ENCODE measurements around the gene KLF2.

KLF2 gene

GRCh38 chr19:16309643-16310042, 15.0 kb upstream of the KLF2 start:
- no peak for DNase-seq

GRCh38 chr19:16315825-16316505, 8.7 kb upstream of the KLF2 start:
- no peak for DNase-seq

DNA sequence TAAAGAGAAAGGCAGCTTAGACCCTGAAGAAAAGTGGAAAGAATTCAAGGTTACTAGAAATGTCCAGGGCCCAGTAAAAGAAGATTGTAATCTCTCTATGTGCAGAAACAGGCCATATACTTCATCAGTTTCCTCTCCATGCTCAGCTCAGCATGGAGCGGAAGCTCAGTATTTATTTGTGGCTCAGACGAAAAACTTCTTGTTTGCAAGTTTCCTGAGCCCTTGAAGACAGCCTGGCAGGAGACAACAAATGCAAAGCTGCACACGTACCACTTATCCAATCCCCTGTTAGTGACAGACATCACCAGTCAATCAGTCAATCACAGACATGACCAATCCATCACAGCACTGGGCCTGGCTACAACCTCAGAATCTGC, 8.1 kb upstream of the KLF2 start:
- no peak for DNase-seq

GRCh38 chr19:16319481-16319880, 5.1 kb upstream of the KLF2 start:
- DNase-seq: peak; percentile 45

GRCh38 chr19:16320987-16321386, 3.6 kb upstream of the KLF2 start:
- no peak for DNase-seq

- peak; percentile 69 for DNase-seq
Observed at GRCh38 chr19:16325161-16325527, 518 bp downstream of the KLF2 start.

GRCh38 chr19:16325641-16326400, 1.2 kb downstream of the KLF2 start:
- peak; percentile 59 for DNase-seq

DNA sequence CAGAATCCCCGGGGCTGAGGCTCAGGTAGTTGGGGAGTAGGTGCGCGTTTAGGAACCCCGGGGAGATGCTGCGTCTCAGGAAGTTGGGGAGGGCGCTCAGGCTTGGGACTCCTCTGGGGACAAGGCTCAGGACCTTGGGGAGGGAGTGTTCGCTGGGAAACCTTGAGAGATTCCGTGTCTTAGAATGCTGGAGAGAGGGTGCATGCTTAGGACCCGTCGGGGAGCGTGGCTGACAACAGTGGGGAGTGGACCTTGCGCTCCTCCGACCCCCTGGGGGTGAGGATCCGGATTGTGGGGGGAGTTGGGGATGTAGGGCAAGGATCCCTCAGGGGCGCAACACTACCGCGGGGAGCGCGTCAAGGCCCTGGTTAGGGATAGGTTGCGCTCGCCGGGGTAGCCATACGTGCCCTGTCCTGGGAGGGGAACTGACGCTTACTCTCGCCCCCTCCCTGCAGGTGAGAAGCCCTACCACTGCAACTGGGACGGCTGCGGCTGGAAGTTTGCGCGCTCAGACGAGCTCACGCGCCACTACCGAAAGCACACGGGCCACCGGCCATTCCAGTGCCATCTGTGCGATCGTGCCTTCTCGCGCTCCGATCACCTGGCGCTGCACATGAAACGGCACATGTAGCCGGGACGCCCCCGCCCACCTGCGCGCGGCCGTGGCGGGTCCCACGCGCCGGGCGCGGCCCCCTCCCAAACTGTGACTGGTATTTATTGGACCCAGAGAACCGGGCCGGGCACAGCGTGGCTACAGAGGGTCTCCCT, 2.0 kb downstream of the KLF2 start:
- peak; percentile 65 for DNase-seq

GRCh38 chr19:16327169-16327475, 2.5 kb downstream of the KLF2 start:
- no peak for DNase-seq

GRCh38 chr19:16327501-16327900, 2.9 kb downstream of the KLF2 start:
- DNase-seq: peak; percentile 46

GRCh38 chr19:16327911-16328823, 3.5 kb downstream of the KLF2 start:
- DNase-seq: peak; percentile 65

- DNase-seq: peak; percentile 72
Observed at GRCh38 chr19:16328824-16329482, 4.3 kb downstream of the KLF2 start.

DNA sequence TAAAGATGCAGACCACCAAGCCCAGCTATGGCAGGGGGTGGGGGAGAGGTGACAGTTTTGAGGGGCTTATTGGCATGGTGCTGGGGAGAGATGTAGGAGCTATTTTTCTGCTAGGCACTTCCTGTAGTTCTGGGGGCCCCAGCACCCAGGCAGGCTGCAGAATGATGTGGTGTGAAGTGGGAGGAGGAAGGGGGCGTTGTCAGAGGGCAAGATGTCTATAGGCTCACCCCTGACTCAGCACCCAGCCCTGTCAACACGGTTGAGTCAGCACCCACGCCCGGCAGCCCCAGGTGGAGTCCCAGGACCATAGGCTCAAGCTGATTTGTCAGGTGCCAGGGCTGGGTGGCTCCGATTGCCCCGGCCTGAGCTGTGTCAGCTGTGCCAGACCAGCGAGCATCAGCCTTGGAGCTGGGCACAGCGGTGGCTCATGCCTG, 5.8 kb downstream of the KLF2 start:
- DNase-seq: peak; percentile 90

GRCh38 chr19:16330806-16331690, 6.4 kb downstream of the KLF2 start:
- no peak for DNase-seq

DNA sequence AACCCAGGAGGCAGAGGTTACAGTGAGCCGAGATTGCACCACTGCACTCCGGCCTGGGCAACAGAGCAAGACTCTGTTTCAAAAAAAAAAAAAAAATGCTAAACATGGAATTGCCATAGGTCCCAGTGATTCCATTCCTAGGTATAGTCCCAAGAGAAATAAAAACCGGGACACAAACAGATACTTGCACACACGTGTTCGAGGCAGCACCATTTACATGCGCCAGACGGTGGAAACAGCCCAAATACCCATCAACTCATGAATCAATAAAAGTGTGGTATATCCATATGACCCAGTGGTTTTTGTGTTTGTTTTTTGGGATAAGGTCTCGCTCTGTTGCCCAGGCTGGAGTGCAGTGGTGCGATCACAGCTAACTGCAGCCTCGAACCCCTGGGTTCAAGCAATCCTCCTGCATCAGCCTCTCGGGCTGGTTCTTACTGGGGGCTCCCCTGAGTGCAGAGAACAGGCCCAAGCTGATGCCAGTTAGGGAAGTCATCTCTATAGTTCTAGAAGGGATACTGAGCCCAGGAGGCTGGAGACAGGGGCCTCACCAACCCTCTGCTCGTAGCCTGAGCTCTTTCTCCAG, 8.5 kb downstream of the KLF2 start:
- no peak for DNase-seq

DNA sequence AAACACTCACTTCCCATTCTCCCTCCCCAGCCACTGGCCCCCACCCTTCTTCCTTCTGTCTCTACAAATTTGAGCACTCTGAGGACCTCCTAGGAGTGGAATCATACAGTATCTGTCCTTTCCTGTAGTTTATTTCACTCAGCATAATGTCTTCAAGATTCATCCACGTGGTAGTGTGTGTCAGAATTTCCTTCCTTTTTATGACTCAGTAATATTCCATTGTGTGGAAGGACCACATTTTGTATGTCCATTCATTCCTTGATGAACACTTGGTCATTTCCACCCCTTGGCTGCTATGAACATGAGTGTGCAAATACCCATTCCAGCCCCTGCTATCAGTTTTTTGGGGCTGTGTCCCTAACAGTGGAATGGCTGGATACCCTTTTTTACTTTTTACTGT, 9.8 kb downstream of the KLF2 start:
- no peak for DNase-seq

GRCh38 chr19:16335226-16335625, 10.6 kb downstream of the KLF2 start:
- DNase-seq: no peak

GRCh38 chr19:16336571-16336970, 11.9 kb downstream of the KLF2 start:
- DNase-seq: no peak

- no peak for DNase-seq
Observed at GRCh38 chr19:16337809-16338469, 13.3 kb downstream of the KLF2 start.
